K562 (cell line): Measurements from ENCODE around the gene TSSK2. TPM values are rescaled to one million over a fixed set of nuclear protein-coding genes. Genes with fewer than 3 reads are reported as not detected.

Experiments used
- BACH1 ChIP-seq: fragments of 200-800 bp; sonication (Bioruptor generic); IDR thresholded peaks from 2 replicates; pipeline ENCODE4 v1.6.1; 2016; ENCODE audit warnings: missing genetic modification characterization, missing compliant biosample characterization
- CC2D1A ChIP-seq: fragments of 450-650 bp; IDR thresholded peaks from 2 replicates; pipeline ENCODE4 v1.6.1; 2017; ENCODE audit warnings: mild to moderate bottlenecking
- CTCFL ChIP-seq: IDR thresholded peaks from 2 replicates; pipeline ENCODE4 v1.6.1; 2011; ENCODE audit warnings: borderline replicate concordance, low read depth, mild to moderate bottlenecking, moderate library complexity, low read length; ENCODE audit not compliant: insufficient read depth, poor library complexity, severe bottlenecking
- DMBX1 ChIP-seq: fragments of 250-450 bp; sonication (Bioruptor Pico); IDR thresholded peaks from 2 replicates; pipeline ENCODE4 v1.8.0; 2022; ENCODE audit warnings: inconsistent platforms, mild to moderate bottlenecking, moderate library complexity, borderline replicate concordance
- ERF ChIP-seq: fragments of 450-650 bp; formaldehyde crosslinking; IDR thresholded peaks from 2 replicates; pipeline ENCODE4 v1.4.0; 2020; ENCODE audit warnings: mild to moderate bottlenecking, mixed read lengths
- ESRRB ChIP-seq: fragments of 250-450 bp; sonication (Bioruptor Pico); IDR thresholded peaks from 2 replicates; pipeline ENCODE4 v1.5.0; 2020; ENCODE audit warnings: mild to moderate bottlenecking, moderate library complexity, borderline replicate concordance
- ETS2 ChIP-seq: IDR thresholded peaks from 2 replicates; pipeline ENCODE4 v1.6.1; 2016; ENCODE audit warnings: borderline replicate concordance, missing genetic modification characterization, mild to moderate bottlenecking, moderate library complexity, missing compliant biosample characterization; ENCODE audit not compliant: poor library complexity, severe bottlenecking
- GATA2 ChIP-seq: sonication (generic); formaldehyde crosslinking; IDR thresholded peaks from 2 replicates; pipeline ENCODE4 v1.4.0; 2020; ENCODE audit warnings: mild to moderate bottlenecking, missing genetic modification reagents
- GATAD2A ChIP-seq: fragments of 450-650 bp; IDR thresholded peaks from 2 replicates; pipeline ENCODE4 v1.6.1; 2017
- JUND ChIP-seq, 2 experiments: IDR thresholded peaks; 2 replicates in 1 of 2; 3 replicates in 1 of 2; pipeline ENCODE4 v1.6.1; 2011; ENCODE audit warnings: borderline replicate concordance in 2 of 2, low read depth in 2 of 2, low read length in 2 of 2, improper control_type of control experiment in 1 of 2, missing biosample characterization in 1 of 2, missing genetic modification characterization in 1 of 2, missing genetic modification reagents in 1 of 2
- NRF1 ChIP-seq, 2 experiments: fragments of 450-650 bp; IDR thresholded peaks in 1 of 2; conservative IDR thresholded peaks in 1 of 2; 2 replicates each; pipeline ENCODE4 v1.6.1; 2014; ENCODE audit warnings: mild to moderate bottlenecking in 2 of 2
- PHB ChIP-seq: fragments of 250-450 bp; sonication (Bioruptor Pico); IDR thresholded peaks from 2 replicates; pipeline ENCODE4 v1.5.0; 2021
- PKNOX1 ChIP-seq: fragments of 450-650 bp; IDR thresholded peaks from 2 replicates; pipeline ENCODE4 v1.6.1; 2016
- POLR2B ChIP-seq: fragments of 450-650 bp; IDR thresholded peaks from 2 replicates; pipeline ENCODE4 v1.6.1; 2018; ENCODE audit warnings: low read depth; ENCODE audit not compliant: partially characterized antibody
- SIN3A ChIP-seq, 2 experiments: fragments of 150-350 bp in 1 of 2; IDR thresholded peaks; 2 replicates each; pipeline ENCODE4 v1.6.1; 2011 to 2016; ENCODE audit warnings: borderline replicate concordance in 2 of 2, low read depth in 2 of 2, low read length in 2 of 2, mild to moderate bottlenecking in 2 of 2, moderate library complexity in 2 of 2; ENCODE audit not compliant: control insufficient read depth in 1 of 2
- SMAD4 ChIP-seq: fragments of 250-450 bp; sonication (Bioruptor Pico); conservative IDR thresholded peaks from 2 replicates; pipeline ENCODE4 v1.8.0; 2021; ENCODE audit warnings: inconsistent platforms, mild to moderate bottlenecking, moderate library complexity
- TOE1 ChIP-seq, 2 experiments: fragments of 450-650 bp in 1 of 2; sonication (generic) in 1 of 2; formaldehyde crosslinking in 1 of 2; IDR thresholded peaks; 2 replicates each; pipeline versions ENCODE4 v1.7.1 to v1.8.0; 2016 to 2022; ENCODE audit warnings: borderline replicate concordance in 2 of 2, mild to moderate bottlenecking in 2 of 2, antibody characterized with exemption in 1 of 2, inconsistent platforms in 1 of 2, low read depth in 1 of 2, missing genetic modification reagents in 1 of 2, moderate library complexity in 1 of 2
- TRIM28 ChIP-seq: fragments of 450-650 bp; IDR thresholded peaks from 2 replicates; pipeline ENCODE4 v1.6.1; 2017
- ZNF436 ChIP-seq: fragments of 250-450, 450-650 bp; sonication (Bioruptor Pico); formaldehyde crosslinking; IDR thresholded peaks from 2 replicates; pipeline ENCODE4 v1.7.0; 2020; ENCODE audit warnings: mild to moderate bottlenecking
- ZNF584 ChIP-seq: fragments of 200-800 bp; sonication (Bioruptor generic); IDR thresholded peaks from 2 replicates; pipeline ENCODE4 v1.6.1; 2016; ENCODE audit warnings: low read depth, mild to moderate bottlenecking, missing genetic modification characterization, missing compliant biosample characterization
- polyA plus RNA-seq, 8 experiments: library from polyadenylated mRNA; depleted of rRNA in 4 of 8; stranded (reverse) in 5 of 8; unstranded in 3 of 8; fragments of >200 nt; fragmentation: Nextera tagmentation in 2 of 8; fragmentation: Illumina TruSeq in 1 of 8; extraction: Ambion mirVana in 2 of 8; extraction: Trizol in 1 of 8; gene quantifications; 2 replicates each; pipeline versions ENCODE4 v1.2.1 to v1.2.3, GENCODE V29; 2011 to 2014; ENCODE audit warnings: inconsistent platforms in 1 of 8, missing spikeins in 1 of 8
- total RNA-seq, 7 experiments: library from RNA; depleted of rRNA in 6 of 7; stranded (reverse); fragments of >200 nt in 6 of 7; fragmentation: Illumina TruSeq in 2 of 7; extraction: Trizol in 2 of 7; gene quantifications; 2 replicates each; pipeline versions ENCODE4 v1.2.1 to v1.2.3, GENCODE V29; 2011 to 2021; ENCODE audit warnings: low replicate concordance in 1 of 7

The TSSK2 gene
- total and polyA plus RNA-seq, 9 of the 15 experiments (the other 6 are each of a cell fraction or from before 2014, with no cell fraction given) = 0.04 TPM; not detected in 8

GRCh38 chr22:19169002-19169946 is 38.2 kb downstream of the TSSK2 start (continued):
- no peak for TF ChIP-seq ZNF436 (CRISPR knock-in tag)
- no peak for TF ChIP-seq GATAD2A
- peak in 1 of 2 experiments; percentile 49; a peak in 1 of 4 replicates for TF ChIP-seq SIN3A (IDR thresholded peaks at IDR 0.05; ENCODE audit: borderline replicate concordance in 2 of 2, control insufficient read depth in 1 of 2, low read depth in 2 of 2, low read length in 2 of 2)
- TF ChIP-seq SMAD4 (CRISPR knock-in tag) = peak; percentile 87
- TF ChIP-seq NRF1 (conservative IDR thresholded peaks at IDR 0.05 in 1 of 2, IDR thresholded peaks at IDR 0.05 in 1 of 2) = no peak
- no peak for TF ChIP-seq ETS2
- no peak for TF ChIP-seq TOE1 (IDR thresholded peaks at IDR 0.05; ENCODE audit: borderline replicate concordance)
- TF ChIP-seq TOE1 (CRISPR knock-in tag; IDR thresholded peaks at IDR 0.05; ENCODE audit: borderline replicate concordance, low read depth) = no peak
- TF ChIP-seq ERF (CRISPR knock-in tag) = no peak; the same call in 1 of the 2 replicates
- no peak for TF ChIP-seq TRIM28
- TF ChIP-seq PHB (CRISPR knock-in tag) = no peak; the same call in 1 of the 2 replicates
- TF ChIP-seq ESRRB = no peak
- TF ChIP-seq GATA2 = no peak
- TF ChIP-seq POLR2B = no peak
- TF ChIP-seq CC2D1A = no peak
- no peak for TF ChIP-seq JUND (IDR thresholded peaks at IDR 0.05; ENCODE audit: borderline replicate concordance, low read depth, low read length)
- no peak for TF ChIP-seq JUND (tag; IDR thresholded peaks at IDR 0.05; ENCODE audit: borderline replicate concordance, low read depth, low read length)
- TF ChIP-seq PKNOX1 = no peak
- TF ChIP-seq BACH1 (tag) = no peak
- no peak for TF ChIP-seq ZNF584
- TF ChIP-seq CTCFL = no peak
- 0 out of 2 replicates have a peak, but pooled peaks have one; percentile 58 for TF ChIP-seq DMBX1
